K562 (cell line): ENCODE results near the gene MRPL9. TPM values are rescaled to one million over a fixed set of nuclear protein-coding genes. Genes with fewer than 3 reads are reported as not detected.
A peak's percentile ranks its signal among the peaks of the same experiment; 100 is the strongest.

ENCODE experiments used
- ATAC-seq: fragments of 200-7000 bp; cut with Tn5 transposase; 3 replicates; pipeline ENCODE4 v1.9.1; 2020; ENCODE audit warnings: moderate library complexity
- BruUV-seq: library from RNA; stranded (reverse); fragments of 400-500 nt; replicated peaks from 2 replicates; lab custom pipeline; 2021; lab: Mats Ljungman, UMichigan
- CTCF ChIA-PET: fragments of 300-600 bp; formaldehyde crosslinking; extraction: SDS; loops from one replicate; lab custom pipeline; 2021; ENCODE audit warnings: low intra/inter-chr PET ratio; lab: Yijun Ruan, JAX
- POLR2A ChIA-PET: fragments of 300-600, 350-650 bp; sonication (Branson Sonifier 250); formaldehyde crosslinking; extraction: SDS; loops from one replicate; lab custom pipeline; 2021; ENCODE audit warnings: antibody characterized with exemption, inconsistent platforms; lab: Yijun Ruan, JAX
- DNase-seq, 4 experiments: peaks; one replicate each; pipeline versions ENCODE4 v3.0.0 to v3.0.0-alpha.2; 2011 to 2018; ENCODE audit warnings: low spot score in 3 of 4, mixed read lengths in 3 of 4; ENCODE audit errors: extremely low read depth in 1 of 4
- FAIRE-seq: peaks from 2 replicates; lab custom pipeline; 2011; peaks lifted over from hg19 to GRCh38; lab: Jason Lieb, UNC
- H2AFZ ChIP-seq: 2 replicates; pipeline ENCODE4 v1.6.0; 2011; ENCODE audit warnings: low read depth, low read length, control low read depth, inconsistent platforms
- H3K27ac ChIP-seq: fragments of 200-600 bp; 3 replicates; pipeline ENCODE4 v1.8.0; 2011; ENCODE audit warnings: low read depth, mild to moderate bottlenecking, control low read depth, inconsistent platforms, low read length, moderate library complexity, mixed read lengths; ENCODE audit errors: extremely low read depth
- H3K27me3 ChIP-seq, 2 experiments: fragments of 300-600 bp in 1 of 2; 2 replicates in 1 of 2; 3 replicates in 1 of 2; pipeline versions ENCODE4 v1.6.0 to v1.8.0; 2011; ENCODE audit warnings: inconsistent platforms in 2 of 2, low read length in 2 of 2, mild to moderate bottlenecking in 1 of 2, mixed read lengths in 1 of 2, moderate library complexity in 1 of 2; ENCODE audit not compliant: control insufficient read depth in 2 of 2, insufficient read depth in 2 of 2
- H3K36me3 ChIP-seq: fragments of 300-600 bp; 3 replicates; pipeline ENCODE4 v1.8.0; 2011; ENCODE audit warnings: mild to moderate bottlenecking, low read length, inconsistent platforms; ENCODE audit not compliant: control insufficient read depth, insufficient read depth
- H3K4me1 ChIP-seq, 2 experiments: fragments of 200-600 bp in 1 of 2; replicated peaks in 1 of 2; 2 replicates in 1 of 2; 3 replicates in 1 of 2; pipeline versions ENCODE4 v1.5.1 to v1.8.0; 2011; ENCODE audit warnings: inconsistent platforms in 2 of 2, low read length in 2 of 2, mild to moderate bottlenecking in 1 of 2, mixed read lengths in 1 of 2, moderate library complexity in 1 of 2; ENCODE audit not compliant: control insufficient read depth in 2 of 2, insufficient read depth in 2 of 2
- H3K4me2 ChIP-seq: 2 replicates; pipeline ENCODE4 v1.6.1; 2011; ENCODE audit warnings: low read length, control low read depth, inconsistent platforms, mixed read lengths; ENCODE audit not compliant: insufficient read depth
- H3K4me3 ChIP-seq: fragments of 200-600 bp; sonication (generic), shearing (Covaris generic); 2 replicates; pipeline ENCODE4 v1.5.1; 2016; ENCODE audit warnings: control low read depth, inconsistent platforms
- H3K79me2 ChIP-seq: fragments of 200-600 bp; 3 replicates; pipeline ENCODE4 v1.8.0; 2011; ENCODE audit warnings: low read length, inconsistent platforms; ENCODE audit not compliant: control insufficient read depth, insufficient read depth
- H3K9ac ChIP-seq, 2 experiments: 2 replicates each; pipeline versions ENCODE4 v1.6.0 to v1.6.1; 2011; ENCODE audit warnings: low read depth in 2 of 2, low read length in 2 of 2, control low read depth in 1 of 2, inconsistent platforms in 1 of 2, mild to moderate bottlenecking in 1 of 2, mixed read lengths in 1 of 2; ENCODE audit not compliant: insufficient read depth in 1 of 2
- H3K9me1 ChIP-seq: one replicate; pipeline ENCODE4 v1.6.0; 2011; ENCODE audit warnings: inconsistent platforms, mild to moderate bottlenecking, low read length, moderate library complexity; ENCODE audit not compliant: control insufficient read depth, insufficient read depth
- H3K9me3 ChIP-seq: replicated peaks from 2 replicates; pipeline ENCODE4 v1.5.1; 2011; ENCODE audit warnings: low read depth, low read length, inconsistent platforms; ENCODE audit not compliant: control insufficient read depth, insufficient read depth
- H4K20me1 ChIP-seq: replicated peaks from 2 replicates; pipeline ENCODE4 v1.6.1; 2011; ENCODE audit warnings: low read length, inconsistent platforms, mixed read lengths; ENCODE audit not compliant: control insufficient read depth, insufficient read depth
- NFE2L1 ChIP-seq: fragments of 450-650 bp; IDR thresholded peaks from 2 replicates; pipeline ENCODE4 v1.6.1; 2016; ENCODE audit warnings: missing genetic modification characterization, low read depth, mild to moderate bottlenecking, missing compliant biosample characterization, moderate library complexity, borderline replicate concordance
- NFIC ChIP-seq: fragments of 450-650 bp; IDR thresholded peaks from 2 replicates; pipeline ENCODE4 v1.6.1; 2017; ENCODE audit warnings: mild to moderate bottlenecking, inconsistent platforms
- PRPF4 ChIP-seq: fragments of 200-400 bp; formaldehyde crosslinking; IDR thresholded peaks from one replicate; pipeline ENCODE4 v1.6.1; 2017; ENCODE audit warnings: low read length, low read depth, mild to moderate bottlenecking; ENCODE audit not compliant: insufficient read depth, poor library complexity, severe bottlenecking
- SNIP1 ChIP-seq: fragments of 450-650 bp; IDR thresholded peaks from 2 replicates; pipeline ENCODE4 v1.7.1; 2017; ENCODE audit warnings: low read depth, mild to moderate bottlenecking
- SRSF3 ChIP-seq: fragments of 200-400 bp; formaldehyde crosslinking; IDR thresholded peaks from 2 replicates; pipeline ENCODE4 v1.6.1; 2016; ENCODE audit warnings: mild to moderate bottlenecking, low read length, moderate library complexity; ENCODE audit not compliant: insufficient read depth
- STAT5A ChIP-seq: IDR thresholded peaks from 2 replicates; pipeline ENCODE4 v1.6.1; 2012; ENCODE audit warnings: low read length, inconsistent platforms, borderline replicate concordance
- TBL1XR1 ChIP-seq, 2 experiments: IDR thresholded peaks; 2 replicates each; pipeline ENCODE4 v1.6.1; 2012; ENCODE audit warnings: improper control_type of control experiment in 2 of 2, low read length in 2 of 2, mild to moderate bottlenecking in 1 of 2
- WGBS: fragments of 100-300 bp; shearing (Covaris generic); methylation state at CpG from one replicate; pipeline ENCODE4 v1.1.6; 2016; ENCODE audit warnings: low coverage, mixed read lengths; ENCODE audit not compliant: insufficient coverage; ENCODE audit errors: missing lambda C conversion rate; 5-methylcytosine and 5-hydroxymethylcytosine counted together
- in situ Hi-C: fragments of 300-500 bp; cut with MboI; formaldehyde crosslinking; loops from 4 replicates; pipeline ENCODE4 v1.15.0; 2018; ENCODE audit warnings: inconsistent platforms, mixed read lengths
- intact Hi-C: fragments of 100-400 bp; cut with micrococcal nuclease; formaldehyde crosslinking; loops from 2 replicates; pipeline ENCODE4 v1.14.2; 2022
- polyA plus RNA-seq, 8 experiments: library from polyadenylated mRNA; depleted of rRNA in 4 of 8; stranded (reverse) in 5 of 8; unstranded in 3 of 8; fragments of >200 nt; fragmentation: Nextera tagmentation in 2 of 8; fragmentation: Illumina TruSeq in 1 of 8; extraction: Ambion mirVana in 2 of 8; extraction: Trizol in 1 of 8; gene quantifications; 2 replicates each; pipeline versions ENCODE4 v1.2.1 to v1.2.3, GENCODE V29; 2011 to 2014; ENCODE audit warnings: inconsistent platforms in 1 of 8, missing spikeins in 1 of 8
- total RNA-seq, 7 experiments: library from RNA; depleted of rRNA in 6 of 7; stranded (reverse); fragments of >200 nt in 6 of 7; fragmentation: Illumina TruSeq in 2 of 7; extraction: Trizol in 2 of 7; gene quantifications; 2 replicates each; pipeline versions ENCODE4 v1.2.1 to v1.2.3, GENCODE V29; 2011 to 2021; ENCODE audit warnings: low replicate concordance in 1 of 7
- TF ChIP-seq, protein P1 (sequence below), 2 experiments: fragments of 200-800 bp in 1 of 2; sonication (Bioruptor generic) in 1 of 2; sonication (generic) in 1 of 2; formaldehyde crosslinking in 1 of 2; IDR thresholded peaks in 1 of 2; conservative IDR thresholded peaks in 1 of 2; 2 replicates each; pipeline versions ENCODE4 v1.5.0 to v1.6.1; 2016 to 2020; ENCODE audit warnings: missing compliant biosample characterization in 1 of 2, missing genetic modification characterization in 1 of 2, missing genetic modification reagents in 1 of 2
- TF ChIP-seq, protein P2 (sequence below): fragments of 450-650 bp; IDR thresholded peaks from 2 replicates; pipeline ENCODE4 v1.6.1; 2016; ENCODE audit warnings: antibody characterized with exemption
- TF ChIP-seq, protein P3 (sequence below), 2 experiments: fragments of 450-650 bp in 1 of 2; sonication (generic) in 1 of 2; formaldehyde crosslinking in 1 of 2; IDR thresholded peaks in 1 of 2; conservative IDR thresholded peaks in 1 of 2; 2 replicates each; pipeline versions ENCODE4 v1.6.1 to v1.8.1; 2016 to 2023; ENCODE audit warnings: mild to moderate bottlenecking in 2 of 2, moderate library complexity in 2 of 2, inconsistent platforms in 1 of 2, missing genetic modification reagents in 1 of 2
- TF ChIP-seq, protein P4 (sequence below): IDR thresholded peaks from 2 replicates; pipeline ENCODE4 v1.6.1; 2011; ENCODE audit warnings: borderline replicate concordance, low read depth, mild to moderate bottlenecking, moderate library complexity, low read length; ENCODE audit not compliant: insufficient read depth, poor library complexity, severe bottlenecking

The MRPL9 gene
- total and polyA plus RNA-seq, 9 of the 15 experiments (the other 6 are each of a cell fraction or from before 2014, with no cell fraction given): 38.0 to 162 (median 111) TPM

DNA sequence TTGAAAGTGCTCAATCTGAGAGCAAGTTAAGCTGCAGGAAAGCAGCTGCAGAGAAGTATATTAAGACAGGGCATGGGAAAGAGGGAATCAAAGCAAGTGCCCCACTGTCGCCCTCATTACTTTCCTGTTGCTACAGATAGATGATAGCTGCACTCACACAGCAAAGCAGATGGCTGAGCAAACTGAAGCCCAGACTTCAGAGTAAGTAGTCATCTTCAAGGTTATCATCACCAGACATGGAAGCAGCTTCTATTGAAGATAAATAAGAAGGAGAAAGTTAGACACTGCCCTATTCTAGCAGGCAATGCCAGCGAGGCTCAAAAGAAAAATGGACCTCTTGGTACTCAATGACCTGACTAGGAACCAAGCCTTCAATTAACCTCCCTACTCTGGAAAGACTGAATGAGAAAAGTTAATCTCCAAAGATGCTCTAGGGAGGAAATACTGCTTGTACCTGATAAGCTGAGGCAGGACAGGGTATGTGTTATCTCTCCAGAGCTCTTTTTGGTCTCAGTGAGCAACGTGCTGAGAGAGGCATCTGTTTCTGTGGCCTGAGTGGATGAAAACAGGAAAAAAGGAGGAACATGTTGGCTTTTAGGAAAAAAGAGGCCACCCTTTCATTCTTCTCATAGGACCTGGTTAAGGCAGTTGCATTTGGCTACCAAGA is 11.1 kb upstream of the MRPL9 start (continued):
- TF ChIP-seq NFE2L1 (tag) (no peak), TBL1XR1 (IDR thresholded peaks at IDR 0.05; ENCODE audit: low read length in 2 of 2) (peak in 1 of 2 experiments; percentile 70; a peak in 1 of 4 replicates)
- TF ChIP-seq, protein P1, sequence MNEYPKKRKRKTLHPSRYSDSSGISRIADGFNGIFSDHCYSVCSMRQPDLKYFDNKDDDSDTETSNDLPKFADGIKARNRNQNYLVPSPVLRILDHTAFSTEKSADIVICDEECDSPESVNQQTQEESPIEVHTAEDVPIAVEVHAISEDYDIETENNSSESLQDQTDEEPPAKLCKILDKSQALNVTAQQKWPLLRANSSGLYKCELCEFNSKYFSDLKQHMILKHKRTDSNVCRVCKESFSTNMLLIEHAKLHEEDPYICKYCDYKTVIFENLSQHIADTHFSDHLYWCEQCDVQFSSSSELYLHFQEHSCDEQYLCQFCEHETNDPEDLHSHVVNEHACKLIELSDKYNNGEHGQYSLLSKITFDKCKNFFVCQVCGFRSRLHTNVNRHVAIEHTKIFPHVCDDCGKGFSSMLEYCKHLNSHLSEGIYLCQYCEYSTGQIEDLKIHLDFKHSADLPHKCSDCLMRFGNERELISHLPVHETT (CRISPR knock-in tag; conservative IDR thresholded peaks at IDR 0.05 in 1 of 2, IDR thresholded peaks at IDR 0.05 in 1 of 2): 0 out of 4 replicates have a peak, but pooled peaks of 1 of the 2 experiments have one; percentile 42
- TF ChIP-seq, all 486 proteins: peak for 54

DNA sequence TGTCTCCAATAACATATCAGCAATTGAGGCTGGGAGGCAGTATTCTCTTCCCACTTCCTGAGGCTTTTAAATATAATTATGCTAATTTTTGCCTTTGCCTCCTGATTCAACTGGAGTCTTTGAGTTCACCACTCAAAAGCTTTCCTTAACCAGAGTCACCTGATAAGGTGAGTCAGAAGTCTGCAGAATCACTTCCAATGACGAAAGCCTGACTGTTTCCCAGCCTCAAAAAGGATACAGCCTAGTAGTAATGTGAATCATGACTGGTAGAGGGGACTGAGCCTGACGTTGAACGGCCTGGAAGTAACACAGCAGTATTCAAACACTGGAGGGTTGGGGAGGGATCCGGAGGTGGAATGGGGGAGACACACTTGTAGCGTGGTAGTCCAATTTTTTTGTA is 10.4 kb upstream of the MRPL9 start:
- H3K4me1 ChIP-seq: peaks cover 21 to 38% of the 10 kb centered on the region in 2 experiments
- peak overlapping the region; percentile 56 for H3K4me2 ChIP-seq
- no peak overlapping the region for H3K4me3 ChIP-seq
- in situ Hi-C loops (no loop called here), intact Hi-C loops (no loop called here)
- no peak overlapping the region for H2AFZ ChIP-seq
- 0 out of 2 replicates have a peak, but pooled peaks cover 2% of the 10 kb centered on the region for H3K9me3 ChIP-seq
- no TSS peak for BruUV-seq
- FAIRE-seq (peak; percentile 26), ATAC-seq (peak; percentile 53; the same call in 2 of the 3 replicates), DNase-seq (peak in 2 of 4 experiments; percentile 42 to 62)
- H3K9ac ChIP-seq: peak overlapping the region in 1 of 2 experiments; percentile 36; a peak in 1 of 4 replicates
- POLR2A ChIA-PET: interaction anchor here (1.0 to 2.0 kb wide), 5 partner anchors 8 to 17 kb away, joined by 3 to 15 read pairs (median 3); partner anchors contain the start of genes MRPL9 and TDRKH
- no peaks in the 10 kb centered on the region for H3K27me3 ChIP-seq
- no peaks in the 10 kb centered on the region for H3K79me2 ChIP-seq
- CTCF ChIA-PET: no interaction called here
- peak overlapping the region; percentile 66; the same call in 2 of the 3 replicates for H3K27ac ChIP-seq
- 13% methylated on average over 5 of the region's 5 CpGs for WGBS
- peaks cover 10% of the 10 kb centered on the region; the same call in 2 of the 3 replicates for H3K36me3 ChIP-seq
- no peaks in the 10 kb centered on the region for H3K9me1 ChIP-seq
- H4K20me1 ChIP-seq: 0 out of 2 replicates have a peak, but pooled peaks cover 2% of the 10 kb centered on the region
- TF ChIP-seq SRSF3 (no peak), SNIP1 (no peak), STAT5A (no peak), NFIC (no peak), PRPF4 (no peak)
- TF ChIP-seq, protein P2, sequence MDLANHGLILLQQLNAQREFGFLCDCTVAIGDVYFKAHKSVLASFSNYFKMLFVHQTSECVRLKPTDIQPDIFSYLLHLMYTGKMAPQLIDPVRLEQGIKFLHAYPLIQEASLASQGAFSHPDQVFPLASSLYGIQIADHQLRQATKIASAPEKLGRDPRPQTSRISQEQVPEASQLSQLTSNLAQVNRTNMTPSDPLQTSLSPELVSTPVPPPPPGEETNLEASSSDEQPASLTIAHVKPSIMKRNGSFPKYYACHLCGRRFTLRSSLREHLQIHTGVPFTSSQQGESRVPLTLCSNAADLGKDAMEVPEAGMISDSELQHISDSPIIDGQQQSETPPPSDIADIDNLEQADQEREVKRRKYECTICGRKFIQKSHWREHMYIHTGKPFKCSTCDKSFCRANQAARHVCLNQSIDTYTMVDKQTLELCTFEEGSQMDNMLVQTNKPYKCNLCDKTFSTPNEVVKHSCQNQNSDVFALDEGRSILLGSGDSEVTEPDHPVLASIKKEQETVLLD: no peak
- TF ChIP-seq, protein P3, sequence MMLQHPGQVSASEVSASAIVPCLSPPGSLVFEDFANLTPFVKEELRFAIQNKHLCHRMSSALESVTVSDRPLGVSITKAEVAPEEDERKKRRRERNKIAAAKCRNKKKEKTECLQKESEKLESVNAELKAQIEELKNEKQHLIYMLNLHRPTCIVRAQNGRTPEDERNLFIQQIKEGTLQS (IDR thresholded peaks at IDR 0.05): peak; percentile 84
- TF ChIP-seq, protein P3 (CRISPR knock-in tag; conservative IDR thresholded peaks at IDR 0.05): no peak
- TF ChIP-seq, protein P4, sequence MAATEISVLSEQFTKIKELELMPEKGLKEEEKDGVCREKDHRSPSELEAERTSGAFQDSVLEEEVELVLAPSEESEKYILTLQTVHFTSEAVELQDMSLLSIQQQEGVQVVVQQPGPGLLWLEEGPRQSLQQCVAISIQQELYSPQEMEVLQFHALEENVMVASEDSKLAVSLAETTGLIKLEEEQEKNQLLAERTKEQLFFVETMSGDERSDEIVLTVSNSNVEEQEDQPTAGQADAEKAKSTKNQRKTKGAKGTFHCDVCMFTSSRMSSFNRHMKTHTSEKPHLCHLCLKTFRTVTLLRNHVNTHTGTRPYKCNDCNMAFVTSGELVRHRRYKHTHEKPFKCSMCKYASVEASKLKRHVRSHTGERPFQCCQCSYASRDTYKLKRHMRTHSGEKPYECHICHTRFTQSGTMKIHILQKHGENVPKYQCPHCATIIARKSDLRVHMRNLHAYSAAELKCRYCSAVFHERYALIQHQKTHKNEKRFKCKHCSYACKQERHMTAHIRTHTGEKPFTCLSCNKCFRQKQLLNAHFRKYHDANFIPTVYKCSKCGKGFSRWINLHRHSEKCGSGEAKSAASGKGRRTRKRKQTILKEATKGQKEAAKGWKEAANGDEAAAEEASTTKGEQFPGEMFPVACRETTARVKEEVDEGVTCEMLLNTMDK: no peak
